Mucosa of descending colon (tissue), 3 donors: ENCODE measurements around the gene NHLRC1. TPM values are rescaled to one million over a fixed set of nuclear protein-coding genes. Genes with fewer than 3 reads are reported as not detected.
A peak's percentile ranks its signal among the peaks of the same experiment; 100 is the strongest.

Source experiments
- ATAC-seq: fragments of 200-7000 bp; cut with Tn5 transposase; one replicate; pipeline ENCODE4 v1.9.1; 2020; ENCODE audit warnings: mild to moderate bottlenecking, moderate library complexity
- DNase-seq, 3 donors: peaks; one replicate each; pipeline ENCODE4 v3.0.0-alpha.2; 2020
- H3K36me3 ChIP-seq: fragments of 200-600 bp; one replicate; pipeline ENCODE4 v1.8.0; 2021; ENCODE audit warnings: low read depth, mild to moderate bottlenecking
- H3K4me1 ChIP-seq: fragments of 200-600 bp; one replicate; pipeline ENCODE4 v1.8.0; 2021; ENCODE audit warnings: low read depth, mild to moderate bottlenecking
- H3K4me3 ChIP-seq: fragments of 200-600 bp; one replicate; pipeline ENCODE4 v1.8.0; 2021; ENCODE audit warnings: mild to moderate bottlenecking
- H3K9me3 ChIP-seq: fragments of 200-600 bp; one replicate; pipeline ENCODE4 v1.8.0; 2021; ENCODE audit warnings: mild to moderate bottlenecking
- CTCF ChIP-seq: fragments of 200-600 bp; IDR thresholded peaks from one replicate; pipeline ENCODE4 v1.8.0; 2022; ENCODE audit warnings: antibody characterized with exemption, mild to moderate bottlenecking
- intact Hi-C, 2 donors: fragments of 100-400 bp; cut with DNase I in 1 of 2; cut with micrococcal nuclease in 1 of 2; formaldehyde crosslinking; loops; one replicate each; pipeline versions ENCODE4 v1.11.0 to v1.11.1; 2022; cut with DNase I, micrococcal nuclease
- total RNA-seq, 3 donors: library from RNA; stranded (reverse); fragmentation: NEBNext Ultra II Directional in 2 of 3; extraction: Animal tissue kit (Norgen Biotek cat#: 25700) in 2 of 3; gene quantifications; one replicate each; pipeline versions ENCODE4 v1.2.1 to v1.2.4, GENCODE V29; 2021 to 2023
- donor health status: DM: no; HTN: no; CAD: no; lungs with moderate emphysema.
- donor health status: DM: no; HTN: no; CAD: no.
- donor health status: DM: no; HTN: yes; CAD: no.

Gene NHLRC1
- total RNA-seq, 3 donors from 2014 or later = 1.8 to 3.6 (median 2.3) TPM

- no peaks in the 10 kb centered on the region for H3K9me3 ChIP-seq
- no peaks in the 10 kb centered on the region for H3K4me1 ChIP-seq
- DNase-seq = no peak
- no peak overlapping the region for H3K4me3 ChIP-seq
- no peak for TF ChIP-seq CTCF
- intact Hi-C loops = no loop called here
- H3K36me3 ChIP-seq = no peaks in the 10 kb centered on the region
- no peak for ATAC-seq
Observed at GRCh38 chr6:18096423-18096822, 26.1 kb downstream of the NHLRC1 start.

GRCh38 chr6:18091382-18091781 lies 31.1 kb downstream of the NHLRC1 start:
- H3K36me3 ChIP-seq = no peaks in the 10 kb centered on the region
- ATAC-seq (peak; percentile 94), DNase-seq (peak in 1 of 3 donors; percentile 43)
- H3K9me3 ChIP-seq = no peaks in the 10 kb centered on the region
- H3K4me1 ChIP-seq = no peaks in the 10 kb centered on the region
- no peak overlapping the region for H3K4me3 ChIP-seq
- intact Hi-C loops = no loop called here
- no peak for TF ChIP-seq CTCF

GRCh38 chr6:18090349-18090786 lies 32.1 kb downstream of the NHLRC1 start:
- Histone ChIP-seq H3K4me3 (no peak overlapping the region), H3K4me1 (no peaks in the 10 kb centered on the region), H3K9me3 (no peaks in the 10 kb centered on the region), H3K36me3 (no peaks in the 10 kb centered on the region)
- intact Hi-C loops = no loop called here
- DNase-seq (no peak), ATAC-seq (no peak)
- no peak for TF ChIP-seq CTCF

GRCh38 chr6:18088419-18089296 lies 33.8 kb downstream of the NHLRC1 start:
- Histone ChIP-seq H3K9me3 (no peaks in the 10 kb centered on the region), H3K4me3 (no peak overlapping the region), H3K4me1 (no peaks in the 10 kb centered on the region), H3K36me3 (no peaks in the 10 kb centered on the region)
- ATAC-seq (no peak), DNase-seq (no peak)
- intact Hi-C loops = no loop called here
- no peak for TF ChIP-seq CTCF

- no peak for TF ChIP-seq CTCF
- H3K36me3 ChIP-seq = no peaks in the 10 kb centered on the region
- H3K9me3 ChIP-seq = no peaks in the 10 kb centered on the region
- no peaks in the 10 kb centered on the region for H3K4me1 ChIP-seq
- H3K4me3 ChIP-seq = no peak overlapping the region
- intact Hi-C loops = no loop called here
- ATAC-seq = no peak
- DNase-seq = no peak
Observed at GRCh38 chr6:18087396-18088165, 34.9 kb downstream of the NHLRC1 start.
